Measurements from ENCODE around the gene CCL21. TPM values are rescaled to one million over a fixed set of nuclear protein-coding genes. Genes with fewer than 3 reads are reported as not detected.

The CCL21 gene
- polyA plus RNA-seq, 3 donors = not detected

- Histone ChIP-seq H3K9ac (ENCODE audit: insufficient read depth, low read length, poor library complexity, severe bottlenecking) (no peak overlapping the region), H3K79me2 (ENCODE audit: insufficient read depth, low read length) (no peaks in the 10 kb centered on the region), H3K27ac (ENCODE audit: low read depth in 1 of 2, low read length in 2 of 2) (no peak overlapping the region), H3K9me3 (replicated peaks in 1 of 2; ENCODE audit: control insufficient read depth in 1 of 2, insufficient read depth in 1 of 2, low read length in 2 of 2) (no peaks in the 10 kb centered on the region), H3K27me3 (ENCODE audit: control insufficient read depth in 2 of 2, insufficient read depth in 2 of 2, low read length in 2 of 2) (no peaks in the 10 kb centered on the region), H3K36me3 (replicated peaks in 1 of 2; ENCODE audit: control insufficient read depth in 1 of 2, insufficient read depth in 2 of 2, low read length in 2 of 2) (no peaks in the 10 kb centered on the region), H3K4me1 (ENCODE audit: control insufficient read depth in 1 of 2, insufficient read depth in 2 of 2, low read length in 2 of 2) (peaks cover 14 to 15% of the 10 kb centered on the region in 2 donors), H4K20me1 (ENCODE audit: insufficient read depth, low read length) (no peaks in the 10 kb centered on the region), H2AFZ (ENCODE audit: insufficient read depth, low read depth, low read length, poor library complexity, severe bottlenecking) (no peak overlapping the region), H3K4me3 (replicated peaks in 1 of 3; ENCODE audit: low read depth in 2 of 3, low read length in 3 of 3) (no peak overlapping the region), H3K4me2 (replicated peaks; ENCODE audit: extremely low read depth, low read length, poor library complexity, severe bottlenecking) (no peak overlapping the region)
- no peak for TF ChIP-seq CTCF (IDR thresholded peaks at IDR 0.05)
- Mint-ChIP-seq H3K36me3 (no peaks in the 10 kb centered on the region), H3K4me3 (no peak overlapping the region), H3K27me3 (ENCODE audit: low read depth in 3 of 3) (peaks cover 0 to 6% (median 3%) of the 10 kb centered on the region in 3 donors), H3K4me1 (peaks cover 23% of the 10 kb centered on the region), H3K27ac (no peak overlapping the region), H3K9me3 (peaks cover 0 to 3% (median 0%) of the 10 kb centered on the region in 7 donors)
- DNase-seq = no peak
- WGBS (ENCODE audit: insufficient coverage) = 50% methylated on average over 2 of the region's 4 CpGs
- intact Hi-C loops (cut with micrococcal nuclease) = no loop called here
Measured at GRCh38 chr9:34685591-34685990, 24.3 kb downstream of the CCL21 start.

- H3K4me3 Mint-ChIP-seq = no peak overlapping the region
- Histone ChIP-seq H3K4me2 (replicated peaks; ENCODE audit: extremely low read depth, low read length, poor library complexity, severe bottlenecking) (no peak overlapping the region), H2AFZ (ENCODE audit: insufficient read depth, low read depth, low read length, poor library complexity, severe bottlenecking) (no peak overlapping the region), H3K9me3 (replicated peaks in 1 of 2; ENCODE audit: control insufficient read depth in 1 of 2, insufficient read depth in 1 of 2, low read length in 2 of 2) (no peaks in the 10 kb centered on the region), H3K4me1 (ENCODE audit: control insufficient read depth in 1 of 2, insufficient read depth in 2 of 2, low read length in 2 of 2) (peaks cover 12% of the 10 kb centered on the region in 2 donors), H3K27ac (ENCODE audit: low read depth in 1 of 2, low read length in 2 of 2) (no peak overlapping the region), H4K20me1 (ENCODE audit: insufficient read depth, low read length) (no peaks in the 10 kb centered on the region), H3K4me3 (replicated peaks in 1 of 3; ENCODE audit: low read depth in 2 of 3, low read length in 3 of 3) (no peak overlapping the region), H3K36me3 (replicated peaks in 1 of 2; ENCODE audit: control insufficient read depth in 1 of 2, insufficient read depth in 2 of 2, low read length in 2 of 2) (no peaks in the 10 kb centered on the region), H3K27me3 (ENCODE audit: control insufficient read depth in 2 of 2, insufficient read depth in 2 of 2, low read length in 2 of 2) (no peaks in the 10 kb centered on the region), H3K79me2 (ENCODE audit: insufficient read depth, low read length) (no peaks in the 10 kb centered on the region), H3K9ac (ENCODE audit: insufficient read depth, low read length, poor library complexity, severe bottlenecking) (no peak overlapping the region)
- peaks cover 20% of the 10 kb centered on the region for H3K4me1 Mint-ChIP-seq
- no peak for TF ChIP-seq CTCF (IDR thresholded peaks at IDR 0.05)
- DNase-seq = no peak
- peaks cover 0 to 6% (median under 1%) of the 10 kb centered on the region in 3 donors for H3K27me3 Mint-ChIP-seq (ENCODE audit: low read depth in 3 of 3)
- peaks cover 0 to 3% (median 0%) of the 10 kb centered on the region in 7 donors for H3K9me3 Mint-ChIP-seq
- H3K36me3 Mint-ChIP-seq = no peaks in the 10 kb centered on the region
- WGBS (ENCODE audit: insufficient coverage) = 94% methylated on average over 2 of the region's 4 CpGs
- intact Hi-C loops (cut with micrococcal nuclease) = no loop called here
- peak overlapping the region in 1 of 7 donors; percentile 70 for H3K27ac Mint-ChIP-seq
Measured at GRCh38 chr9:34684816-34685215, 25.1 kb downstream of the CCL21 start.

Data from CD14-positive monocyte (primary cell).